Measurements from ENCODE around the gene SHISAL2B. TPM values are rescaled to one million over a fixed set of nuclear protein-coding genes. Genes with fewer than 3 reads are reported as not detected.

Gene SHISAL2B
- total and polyA plus RNA-seq, 9 donors = 1.5 TPM; not detected in 8

DNA sequence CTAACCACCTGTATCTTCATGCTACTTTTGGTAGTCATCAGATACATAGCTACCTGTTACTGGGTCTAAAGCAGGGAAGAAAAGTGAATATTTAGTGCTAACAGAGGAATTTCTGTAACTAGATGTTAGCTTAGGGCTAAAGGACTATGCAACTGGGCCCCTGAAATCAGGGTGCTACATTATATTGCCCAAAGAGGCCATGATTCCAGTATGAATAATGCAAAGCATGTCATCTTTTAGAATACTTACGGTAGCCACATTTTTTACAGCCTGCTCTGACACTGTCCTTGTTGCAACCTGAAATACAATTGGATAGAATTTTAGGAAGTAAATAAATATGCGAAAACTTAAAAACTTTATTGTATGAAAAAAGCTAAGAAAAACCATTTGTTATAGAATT, 63.8 kb downstream of the SHISAL2B start:
- intact Hi-C loops (cut with DNase I) = no loop called here
- Histone ChIP-seq H3K27me3 (no peaks in the 10 kb centered on the region), H3K27ac (no peak overlapping the region), H3K9me3 (no peaks in the 10 kb centered on the region), H3K4me1 (ENCODE audit: insufficient read depth) (peaks cover 1% of the 10 kb centered on the region), H3K4me3 (no peak overlapping the region), H3K36me3 (no peaks in the 10 kb centered on the region)
- no peak for DNase-seq
- WGBS, 3 donors = 98 to 99% (median 99%) methylated on average over 2 of the region's 2 CpGs
- TF ChIP-seq, protein P1, sequence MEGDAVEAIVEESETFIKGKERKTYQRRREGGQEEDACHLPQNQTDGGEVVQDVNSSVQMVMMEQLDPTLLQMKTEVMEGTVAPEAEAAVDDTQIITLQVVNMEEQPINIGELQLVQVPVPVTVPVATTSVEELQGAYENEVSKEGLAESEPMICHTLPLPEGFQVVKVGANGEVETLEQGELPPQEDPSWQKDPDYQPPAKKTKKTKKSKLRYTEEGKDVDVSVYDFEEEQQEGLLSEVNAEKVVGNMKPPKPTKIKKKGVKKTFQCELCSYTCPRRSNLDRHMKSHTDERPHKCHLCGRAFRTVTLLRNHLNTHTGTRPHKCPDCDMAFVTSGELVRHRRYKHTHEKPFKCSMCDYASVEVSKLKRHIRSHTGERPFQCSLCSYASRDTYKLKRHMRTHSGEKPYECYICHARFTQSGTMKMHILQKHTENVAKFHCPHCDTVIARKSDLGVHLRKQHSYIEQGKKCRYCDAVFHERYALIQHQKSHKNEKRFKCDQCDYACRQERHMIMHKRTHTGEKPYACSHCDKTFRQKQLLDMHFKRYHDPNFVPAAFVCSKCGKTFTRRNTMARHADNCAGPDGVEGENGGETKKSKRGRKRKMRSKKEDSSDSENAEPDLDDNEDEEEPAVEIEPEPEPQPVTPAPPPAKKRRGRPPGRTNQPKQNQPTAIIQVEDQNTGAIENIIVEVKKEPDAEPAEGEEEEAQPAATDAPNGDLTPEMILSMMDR (IDR thresholded peaks at IDR 0.05) = no peak
- TF ChIP-seq POLR2A (IDR thresholded peaks at IDR 0.05) = no peak
- TF ChIP-seq EP300 (IDR thresholded peaks at IDR 0.05) = no peak

DNA sequence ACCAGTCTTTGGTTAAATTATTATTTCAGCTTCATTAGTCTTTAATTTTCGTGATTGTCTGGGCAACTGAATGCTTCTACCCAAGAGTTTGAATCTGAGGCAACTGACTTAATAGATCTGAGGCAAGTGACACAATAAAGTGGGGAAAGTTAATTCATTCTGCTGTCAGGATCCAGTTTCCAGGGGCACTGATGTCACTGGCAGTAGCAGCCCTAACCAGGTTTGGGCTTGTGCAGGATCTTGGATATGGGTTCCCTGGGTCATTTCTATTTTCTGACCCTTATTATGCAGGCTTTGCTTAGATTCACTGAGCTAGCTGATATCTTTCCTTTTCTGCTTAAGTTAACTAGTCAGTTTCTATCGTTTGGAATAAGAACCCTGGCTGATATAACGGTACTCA, 68.6 kb downstream of the SHISAL2B start:
- H3K9me3 ChIP-seq = no peaks in the 10 kb centered on the region
- peaks cover 4% of the 10 kb centered on the region for H3K4me1 ChIP-seq (ENCODE audit: insufficient read depth)
- H3K4me3 ChIP-seq = no peak overlapping the region
- WGBS, 3 donors = 80 to 84% (median 84%) methylated on average over 3 of the region's 3 CpGs
- TF ChIP-seq EP300 (IDR thresholded peaks at IDR 0.05) (no peak), POLR2A (IDR thresholded peaks at IDR 0.05) (no peak)
- TF ChIP-seq, protein P1 (IDR thresholded peaks at IDR 0.05) = no peak
- no peaks in the 10 kb centered on the region for H3K27me3 ChIP-seq
- H3K27ac ChIP-seq = no peak overlapping the region
- intact Hi-C loops (cut with DNase I) = no loop called here
- no peaks in the 10 kb centered on the region for H3K36me3 ChIP-seq
- DNase-seq = no peak

DNA sequence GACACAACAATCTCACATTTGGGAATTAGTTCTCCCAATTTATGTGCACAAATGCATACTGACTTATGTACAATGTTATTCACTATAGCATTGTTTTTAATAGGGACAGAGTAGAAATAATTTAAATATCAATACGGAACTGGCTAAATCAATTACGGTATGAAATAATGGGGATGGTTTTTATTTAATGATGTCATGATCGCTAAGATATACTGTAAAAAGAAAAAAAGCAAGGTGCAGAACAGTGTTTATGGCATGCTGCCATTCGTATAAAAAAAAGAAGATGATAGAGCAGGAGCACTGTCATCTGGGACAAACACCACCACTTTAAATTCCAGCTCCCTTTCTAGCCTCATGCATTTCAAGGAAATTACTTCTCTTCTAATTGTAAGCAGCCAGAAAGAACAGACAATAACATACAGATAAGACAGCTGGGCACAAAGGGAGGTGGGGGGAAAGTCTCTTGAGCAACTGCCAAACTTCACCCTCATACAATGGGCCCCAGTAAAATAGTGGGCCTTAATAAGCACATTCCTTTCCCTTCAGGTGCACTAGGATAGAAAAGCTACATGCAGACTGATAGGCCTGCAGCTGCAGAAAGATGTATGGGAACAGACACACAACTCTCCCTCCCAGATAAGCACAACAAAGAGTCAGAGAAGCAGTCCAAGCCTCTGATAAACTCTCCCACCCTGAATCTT, 69.8 kb downstream of the SHISAL2B start:
- DNase-seq = no peak
- H3K4me3 ChIP-seq = no peak overlapping the region
- intact Hi-C loops (cut with DNase I) = no loop called here
- no peak for TF ChIP-seq POLR2A (IDR thresholded peaks at IDR 0.05)
- no peak for TF ChIP-seq EP300 (IDR thresholded peaks at IDR 0.05)
- TF ChIP-seq, protein P1 (IDR thresholded peaks at IDR 0.05) = no peak
- no peaks in the 10 kb centered on the region for H3K27me3 ChIP-seq
- H3K4me1 ChIP-seq (ENCODE audit: insufficient read depth) = peaks cover 4% of the 10 kb centered on the region
- H3K36me3 ChIP-seq = no peaks in the 10 kb centered on the region
- H3K9me3 ChIP-seq = no peaks in the 10 kb centered on the region
- WGBS, 3 donors = 38 to 59% (median 40%) methylated on average over 4 of the region's 4 CpGs
- no peak overlapping the region for H3K27ac ChIP-seq

DNA sequence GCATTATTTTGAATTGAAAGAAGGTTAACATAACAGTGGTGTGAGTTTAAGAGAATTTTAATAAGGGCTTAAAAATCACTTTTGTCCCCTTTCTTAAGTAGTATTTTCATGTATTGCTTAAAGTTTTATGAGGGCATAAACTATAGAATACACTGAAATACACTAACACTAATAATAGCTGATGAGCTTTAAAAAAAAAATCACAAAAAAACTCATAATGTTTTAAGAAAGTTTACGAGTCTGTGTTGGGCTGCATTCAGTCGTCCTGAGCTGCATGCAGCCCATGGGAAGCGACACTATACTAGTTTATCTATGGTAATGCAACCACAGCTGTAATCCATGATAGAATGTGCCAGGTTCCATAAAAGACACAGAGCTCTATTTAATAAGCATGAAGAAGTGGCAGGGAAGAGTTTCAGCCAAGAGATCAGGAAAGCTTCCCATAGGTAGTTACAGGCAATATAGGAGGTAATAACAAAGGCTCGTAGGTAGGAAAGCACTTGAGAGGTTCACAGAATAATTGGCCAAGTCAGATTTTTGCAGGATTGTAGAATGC, 73.7 kb downstream of the SHISAL2B start:
- Histone ChIP-seq H3K36me3 (no peaks in the 10 kb centered on the region), H3K4me3 (no peak overlapping the region), H3K4me1 (ENCODE audit: insufficient read depth) (peaks cover 14% of the 10 kb centered on the region), H3K27me3 (no peaks in the 10 kb centered on the region), H3K27ac (no peak overlapping the region), H3K9me3 (no peaks in the 10 kb centered on the region)
- TF ChIP-seq POLR2A (IDR thresholded peaks at IDR 0.05) (no peak), EP300 (IDR thresholded peaks at IDR 0.05) (no peak)
- TF ChIP-seq, protein P1 (IDR thresholded peaks at IDR 0.05) = no peak
- DNase-seq = no peak
- WGBS, 3 donors = 64 to 73% (median 69%) methylated on average over 4 of the region's 4 CpGs
- intact Hi-C loops (cut with DNase I) = no loop called here

Measured in ovary (tissue), 9 donors.